HepG2 (cell line): ENCODE data around the gene CMTM8. TPM values are rescaled to one million over a fixed set of nuclear protein-coding genes. Genes with fewer than 3 reads are reported as not detected.

Experiments used
- ARID5B ChIP-seq: IDR thresholded peaks from 2 replicates; pipeline ENCODE4 v1.4.0; 2020; ENCODE audit warnings: mild to moderate bottlenecking, missing genetic modification reagents
- CEBPZ ChIP-seq: IDR thresholded peaks from 2 replicates; pipeline ENCODE4 v1.6.1; 2012; ENCODE audit warnings: low read length, improper control_type of control experiment
- CREM ChIP-seq, 2 experiments: sonication (generic) in 1 of 2; formaldehyde crosslinking in 1 of 2; IDR thresholded peaks; 2 replicates each; pipeline versions ENCODE4 v1.4.0 to v1.6.1; 2016 to 2020; ENCODE audit warnings: antibody characterized with exemption in 1 of 2, mild to moderate bottlenecking in 1 of 2, missing genetic modification reagents in 1 of 2
- HNF1A ChIP-seq, 2 experiments: sonication (generic) in 1 of 2; formaldehyde crosslinking in 1 of 2; IDR thresholded peaks; 2 replicates each; pipeline versions ENCODE4 v1.4.0 to v1.6.1; 2016 to 2020; ENCODE audit warnings: borderline replicate concordance in 1 of 2, low read depth in 1 of 2, mild to moderate bottlenecking in 1 of 2, missing genetic modification reagents in 1 of 2
- NFKBIZ ChIP-seq: IDR thresholded peaks from 2 replicates; pipeline ENCODE4 v1.6.1; 2018; ENCODE audit warnings: missing genetic modification reagents, missing compliant biosample characterization
- RERE ChIP-seq: IDR thresholded peaks from 2 replicates; pipeline ENCODE4 v1.6.1; 2016; ENCODE audit warnings: low read depth, missing genetic modification reagents, missing compliant biosample characterization
- RXRB ChIP-seq: IDR thresholded peaks from 2 replicates; pipeline ENCODE4 v1.6.1; 2016; ENCODE audit warnings: borderline replicate concordance, missing genetic modification reagents, missing compliant biosample characterization
- SIN3B ChIP-seq: fragments of 150-350 bp; IDR thresholded peaks from 2 replicates; pipeline ENCODE4 v1.6.1; 2014; ENCODE audit warnings: low read length
- TAF15 ChIP-seq: fragments of 200-400 bp; formaldehyde crosslinking; IDR thresholded peaks from one replicate; pipeline ENCODE4 v1.6.1; 2018; ENCODE audit warnings: mild to moderate bottlenecking, low read depth, low read length; ENCODE audit not compliant: poor library complexity, severe bottlenecking
- ZNF230 ChIP-seq: sonication (generic); formaldehyde crosslinking; IDR thresholded peaks from 2 replicates; pipeline ENCODE4 v1.4.0; 2020; ENCODE audit warnings: mild to moderate bottlenecking, missing genetic modification reagents
- polyA plus RNA-seq, 8 experiments: library from polyadenylated mRNA; depleted of rRNA in 3 of 8; stranded (reverse) in 7 of 8; unstranded in 1 of 8; fragments of >200 nt; fragmentation: Illumina TruSeq in 4 of 8; extraction: Trizol in 4 of 8; gene quantifications; 2 replicates each; pipeline versions ENCODE4 v1.2.1 to v1.2.3, GENCODE V29; 2011 to 2016; ENCODE audit warnings: low read depth in 4 of 8, missing spikeins in 1 of 8, mixed read lengths in 1 of 8; ENCODE audit not compliant: insufficient read depth in 1 of 8
- total RNA-seq, 5 experiments: library from RNA; depleted of rRNA; stranded (reverse); fragments of >200 nt; fragmentation: Illumina TruSeq; extraction: Trizol; gene quantifications; 2 replicates each; pipeline ENCODE4 v1.2.3, GENCODE V29; 2016; ENCODE audit warnings: low read depth in 1 of 5

CMTM8 gene
- total and polyA plus RNA-seq, 2 of the 13 experiments (the other 11 are each of a cell fraction or from before 2014, with no cell fraction given), result 8.9 to 15.8 TPM

- TF ChIP-seq ARID5B (CRISPR knock-in tag) (peak; percentile 99), CEBPZ (no peak), RXRB (peak; percentile 93), ZNF230 (CRISPR knock-in tag) (peak; percentile 92; the same call in 1 of the 2 replicates), SIN3B (peak; percentile 41; the same call in 1 of the 2 replicates), NFKBIZ (peak; percentile 98), TAF15 (no peak), CREM (IDR thresholded peaks at IDR 0.05) (peak; percentile 92), CREM (CRISPR knock-in tag; IDR thresholded peaks at IDR 0.05) (no peak), RERE (CRISPR knock-in tag) (peak; percentile 92), HNF1A (IDR thresholded peaks at IDR 0.05; ENCODE audit: low read depth) (peak; percentile 80), HNF1A (CRISPR knock-in tag; IDR thresholded peaks at IDR 0.05; ENCODE audit: borderline replicate concordance) (peak; percentile 91)
These were observed 22.2 kb upstream of the CMTM8 start (continued) for GRCh38 chr3:32216172-32216783.
